Measurements from ENCODE around the gene TRANK1.
"Not testable (repeated sequence)": the region's sequence is repeated elsewhere in the genome, so short reads cannot be mapped to it uniquely, and the experiment has no call there.

TRANK1 gene

DNA sequence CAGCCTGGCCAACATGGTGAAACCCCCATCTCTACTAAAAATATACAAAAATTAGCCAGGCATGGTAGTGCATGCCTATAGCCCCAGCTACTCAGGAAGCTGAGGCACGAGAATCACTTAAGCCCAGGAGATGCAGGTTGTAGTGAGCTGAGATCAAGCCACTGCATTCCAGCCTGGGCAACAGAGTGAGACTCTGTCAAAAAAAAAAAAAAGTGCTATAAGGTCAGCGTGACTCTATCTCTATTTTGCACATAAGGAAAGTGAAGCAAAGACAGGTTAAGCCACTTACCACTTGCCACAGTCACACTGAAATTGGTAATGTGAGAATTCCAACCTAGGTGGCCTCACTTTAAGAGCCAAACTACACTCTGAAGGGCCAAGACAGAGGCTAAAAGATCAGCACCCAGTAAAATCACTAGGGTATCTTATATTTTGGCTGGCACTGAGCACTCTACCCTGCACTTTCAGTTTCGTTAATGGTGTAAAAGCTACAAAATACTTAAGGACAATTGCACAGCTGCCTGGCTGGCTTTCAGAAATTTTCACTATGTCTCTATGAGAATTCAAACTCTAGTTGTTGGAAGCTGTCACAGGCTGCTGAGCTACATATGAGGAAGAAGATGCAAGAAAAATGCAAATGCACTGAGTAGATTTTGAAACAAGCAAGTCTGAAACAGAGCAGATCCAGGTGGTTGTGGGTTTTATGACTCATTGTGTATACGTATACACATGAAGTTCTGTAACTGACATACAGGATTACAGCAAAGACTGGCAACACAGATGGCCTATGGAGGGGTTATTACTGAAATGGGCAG lies 32.7 kb downstream of the TRANK1 start:
- DNase-seq = peak; percentile 2

DNA sequence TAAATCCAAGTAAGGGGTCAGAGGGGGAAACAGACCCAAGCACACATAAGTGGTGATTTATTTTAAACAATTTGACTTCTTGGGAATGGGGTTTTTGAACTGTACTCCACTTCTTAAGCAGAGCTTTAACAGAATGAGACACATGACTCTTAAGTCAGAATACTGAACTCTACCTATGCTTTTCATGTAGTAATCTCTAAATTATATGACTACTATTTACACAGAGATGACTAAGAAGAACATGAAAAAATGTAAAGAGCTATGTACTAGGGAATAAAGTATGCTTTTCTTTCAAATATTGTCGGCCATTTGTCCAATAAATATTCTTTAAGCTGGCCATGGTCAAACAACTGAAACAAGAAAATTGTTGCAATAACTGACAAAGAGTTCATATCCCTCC lies 35.2 kb downstream of the TRANK1 start:
- no peak for DNase-seq

DNA sequence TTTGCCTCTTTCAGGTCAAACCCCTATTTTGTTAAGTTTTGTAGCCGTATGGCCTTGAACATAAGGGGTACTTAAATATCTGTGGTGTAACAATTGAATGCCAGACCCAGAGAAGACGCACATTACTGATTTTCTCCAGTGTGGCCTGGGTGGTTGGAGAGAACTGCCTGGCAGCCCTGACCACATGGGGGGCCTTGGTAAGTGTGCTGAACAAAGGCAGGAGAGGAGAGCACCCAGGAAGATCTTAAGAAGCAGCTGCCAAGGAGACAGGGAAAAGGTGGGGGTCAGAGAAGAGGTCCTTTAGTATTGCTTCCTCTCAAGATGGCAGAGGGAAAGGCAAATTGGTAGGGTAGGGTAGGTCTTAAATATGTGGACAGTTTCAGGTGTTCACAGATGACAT lies 35.7 kb downstream of the TRANK1 start:
- DNase-seq = no peak

- DNase-seq = no peak
These were observed 36.1 kb downstream of the TRANK1 start for GRCh38 chr3:36908647-36909180.

DNA sequence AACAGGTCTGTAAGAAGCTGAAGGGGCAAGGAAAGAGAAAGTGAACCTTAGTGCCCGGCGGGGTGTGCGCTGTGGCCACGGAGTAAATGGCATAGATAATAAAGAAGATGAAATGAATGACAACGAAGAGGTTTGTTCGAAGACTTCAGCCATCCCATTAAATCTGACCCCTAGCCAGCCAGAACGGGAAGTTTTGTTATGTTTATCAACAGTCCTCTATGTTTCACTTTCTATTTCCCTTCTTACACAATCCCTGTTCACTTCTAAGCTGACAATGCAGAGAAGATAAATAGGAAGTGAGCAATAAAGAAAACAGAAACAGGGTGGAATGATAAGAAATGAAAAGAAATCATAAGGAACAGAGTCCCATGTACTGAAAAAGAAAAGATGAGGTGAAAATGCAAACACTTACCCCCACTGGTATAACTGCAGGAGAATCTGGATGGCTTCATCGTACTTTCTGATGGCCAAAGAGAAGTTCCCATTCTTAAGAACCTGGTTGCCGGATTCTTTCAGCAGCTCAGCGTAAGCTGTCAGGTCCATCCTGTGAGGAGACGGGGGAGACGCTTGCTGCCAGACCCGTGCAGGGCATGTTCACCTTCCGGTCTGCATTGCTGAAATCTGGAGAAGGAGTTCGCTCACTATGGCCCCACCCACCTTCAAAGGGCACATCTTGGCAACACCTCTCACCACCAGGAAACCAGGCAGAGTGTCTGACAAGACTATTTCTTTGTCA lies 36.8 kb downstream of the TRANK1 start:
- no peak for DNase-seq

GRCh38 chr3:36906504-36907149 lies 38.2 kb downstream of the TRANK1 start:
- no peak for DNase-seq

DNA sequence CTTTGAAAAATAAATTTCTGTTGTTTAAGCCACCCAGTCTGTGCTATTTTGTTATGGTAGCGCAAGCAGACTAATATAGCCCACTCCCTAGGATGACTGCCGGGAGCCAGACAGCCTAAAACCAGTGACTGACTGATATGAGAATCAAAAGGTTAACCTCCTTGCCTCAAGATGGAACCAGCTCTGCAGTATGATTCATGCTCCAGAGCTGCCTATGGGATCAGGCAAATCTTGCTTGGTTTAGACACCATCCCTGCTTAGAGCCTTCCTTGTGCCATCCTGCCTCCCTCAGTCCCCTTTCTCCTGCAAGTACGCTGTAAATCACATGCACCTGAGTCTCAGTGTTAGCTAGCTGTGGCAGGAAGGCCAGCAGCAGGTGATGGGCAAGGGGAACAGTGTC lies 39.3 kb downstream of the TRANK1 start:
- no peak for DNase-seq

GRCh38 chr3:36904641-36905040 lies 40.2 kb downstream of the TRANK1 start:
- peak; percentile 42 for DNase-seq

- not testable (repeated sequence) for DNase-seq
These were observed 40.8 kb downstream of the TRANK1 start for GRCh38 chr3:36904065-36904464.

DNA sequence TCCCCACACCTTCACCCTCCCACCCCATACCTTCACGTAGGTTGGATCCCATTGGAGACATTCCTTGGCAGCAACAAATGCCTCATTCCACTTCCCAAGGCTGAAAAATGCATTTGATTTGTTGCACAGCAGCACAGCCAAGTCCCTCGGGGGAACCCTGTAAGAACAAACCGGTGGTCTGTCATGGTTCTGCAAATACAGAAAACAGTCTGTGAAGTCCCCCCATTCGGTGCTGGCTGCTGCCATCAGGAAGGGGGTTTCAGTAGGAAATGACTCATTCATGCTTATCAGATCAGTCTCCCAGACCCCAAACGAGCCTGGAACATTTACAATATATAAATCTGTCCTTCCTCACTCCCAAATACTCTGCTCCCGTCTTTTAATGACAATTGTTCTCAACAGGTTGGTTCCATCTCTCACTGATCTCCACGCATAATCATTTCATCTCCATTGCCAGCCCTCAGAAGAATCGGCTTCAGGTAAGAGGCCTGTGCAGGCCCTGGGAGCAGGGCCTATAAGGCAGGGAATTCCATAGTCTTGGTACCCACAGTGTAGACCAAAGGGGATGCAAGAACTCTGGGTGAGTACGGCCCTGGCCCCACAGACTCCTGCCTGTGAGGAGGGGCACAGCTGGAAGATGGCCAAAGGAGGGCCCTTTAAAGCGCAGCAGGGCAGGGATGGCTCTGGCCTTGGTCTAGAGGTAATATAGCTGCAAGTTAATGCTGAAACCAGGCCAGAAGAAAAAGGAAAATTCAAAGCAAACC lies 41.6 kb downstream of the TRANK1 start:
- no peak for DNase-seq

- DNase-seq = no peak
These were observed 43.3 kb downstream of the TRANK1 start for GRCh38 chr3:36901588-36901987.

DNA sequence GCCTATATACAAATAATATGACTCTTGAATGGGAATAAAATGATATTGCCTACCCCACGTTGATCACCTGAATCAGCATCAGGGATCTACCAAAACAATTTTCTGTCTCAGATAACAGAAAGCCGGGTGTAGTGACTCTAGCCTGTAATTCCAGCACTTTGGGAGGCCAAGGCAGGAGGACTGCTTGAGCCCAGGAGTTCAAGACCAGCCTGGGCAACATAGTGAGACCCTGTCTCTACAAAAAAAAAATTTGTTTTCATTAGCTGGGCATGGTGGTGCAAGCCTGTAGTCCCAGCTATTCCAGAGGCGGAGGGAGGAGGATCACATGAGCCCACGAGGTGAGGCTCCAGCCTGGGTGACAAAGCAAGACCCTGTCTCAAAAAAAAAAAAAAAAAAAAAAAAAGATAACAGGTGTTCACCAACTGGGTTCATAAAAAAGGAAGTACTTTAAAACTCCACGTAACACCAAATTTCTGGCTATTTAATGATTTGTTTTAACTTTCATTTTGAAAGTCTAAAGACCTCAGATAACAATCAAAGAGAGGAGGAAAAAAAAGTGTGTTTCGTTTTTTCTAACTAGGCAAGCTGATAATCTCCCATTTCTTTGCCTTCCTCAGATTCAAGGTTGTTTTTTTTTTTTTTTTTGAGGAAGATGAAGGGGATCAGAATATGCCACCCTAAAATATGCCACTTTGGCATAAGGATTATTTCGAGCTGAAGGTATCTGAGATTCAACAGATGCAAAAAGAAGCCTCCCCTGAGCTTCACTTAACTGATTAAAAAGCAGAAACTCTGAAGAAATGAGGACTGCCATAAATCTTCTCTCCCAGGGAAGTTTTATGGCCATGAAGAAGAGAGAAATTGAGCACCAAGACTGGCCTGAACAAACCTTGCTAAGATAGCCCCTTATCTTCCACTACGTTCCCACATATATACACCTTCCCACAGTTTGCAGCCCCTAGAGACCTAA lies 44.1 kb downstream of the TRANK1 start:
- no peak for DNase-seq

DNA sequence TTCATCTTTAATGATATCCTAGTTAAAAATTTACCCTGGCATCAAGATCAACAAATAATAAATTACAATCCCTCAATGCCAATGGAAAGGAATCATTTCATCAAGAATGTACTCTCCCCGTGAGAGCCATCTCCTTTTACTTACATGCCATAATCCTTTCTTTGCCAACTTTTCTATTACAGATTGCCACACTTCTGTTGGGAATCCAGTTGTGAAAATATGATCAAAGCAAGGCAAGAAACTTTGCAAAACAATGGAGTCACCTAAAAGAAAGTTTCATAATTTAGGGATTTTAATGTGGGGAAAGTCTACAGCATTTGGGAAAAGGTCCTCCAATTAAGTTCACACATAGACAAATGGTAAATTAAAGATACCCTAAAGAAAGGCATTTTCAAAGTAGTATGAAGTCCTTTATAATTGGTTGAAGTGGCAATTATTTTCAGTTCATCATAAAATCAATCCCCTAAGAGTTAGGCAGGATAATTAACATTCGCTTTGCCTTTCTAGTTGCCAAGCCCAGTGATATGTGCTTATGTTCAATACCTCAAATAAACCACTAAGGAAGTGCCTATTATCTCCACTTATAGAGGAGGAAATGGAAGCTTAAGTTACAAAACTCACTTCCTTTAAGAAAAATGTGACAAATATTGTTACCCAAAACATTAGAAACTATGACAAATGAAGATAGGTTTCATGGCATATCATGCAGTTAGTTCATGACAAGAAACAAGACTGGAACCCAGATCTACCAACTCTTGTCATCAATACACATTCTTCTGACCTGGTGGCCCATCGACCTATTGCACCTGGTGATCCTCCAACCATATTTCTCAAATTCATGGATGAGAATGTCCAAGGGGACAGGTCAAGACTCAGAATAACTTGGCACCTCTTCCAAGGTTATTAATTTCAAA lies 49.1 kb downstream of the TRANK1 start:
- no peak for DNase-seq

- DNase-seq = no peak
These were observed 49.9 kb downstream of the TRANK1 start for GRCh38 chr3:36894914-36895313.

DNA sequence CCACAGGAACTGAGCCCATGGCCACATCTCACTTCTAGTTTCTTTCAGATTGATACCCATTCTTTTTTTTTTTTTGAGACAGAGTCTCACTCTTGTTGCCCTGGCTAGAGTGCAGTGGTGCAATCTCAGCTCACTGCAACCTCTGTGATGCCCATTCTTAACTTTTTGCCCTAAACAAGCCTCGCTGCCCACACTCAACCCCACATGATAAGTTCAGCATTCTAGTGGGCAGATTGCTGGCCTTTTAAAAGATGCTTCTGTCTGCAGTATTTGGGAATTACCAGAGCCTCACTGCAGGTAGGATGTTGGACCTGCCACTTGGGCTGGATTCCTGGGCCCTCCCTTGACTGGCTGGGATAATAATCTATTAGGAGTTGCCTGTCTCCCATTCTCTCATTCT lies 51.0 kb downstream of the TRANK1 start:
- no peak for DNase-seq

- DNase-seq = peak; percentile 6
These were observed 51.7 kb downstream of the TRANK1 start for GRCh38 chr3:36893137-36893557.

DNA sequence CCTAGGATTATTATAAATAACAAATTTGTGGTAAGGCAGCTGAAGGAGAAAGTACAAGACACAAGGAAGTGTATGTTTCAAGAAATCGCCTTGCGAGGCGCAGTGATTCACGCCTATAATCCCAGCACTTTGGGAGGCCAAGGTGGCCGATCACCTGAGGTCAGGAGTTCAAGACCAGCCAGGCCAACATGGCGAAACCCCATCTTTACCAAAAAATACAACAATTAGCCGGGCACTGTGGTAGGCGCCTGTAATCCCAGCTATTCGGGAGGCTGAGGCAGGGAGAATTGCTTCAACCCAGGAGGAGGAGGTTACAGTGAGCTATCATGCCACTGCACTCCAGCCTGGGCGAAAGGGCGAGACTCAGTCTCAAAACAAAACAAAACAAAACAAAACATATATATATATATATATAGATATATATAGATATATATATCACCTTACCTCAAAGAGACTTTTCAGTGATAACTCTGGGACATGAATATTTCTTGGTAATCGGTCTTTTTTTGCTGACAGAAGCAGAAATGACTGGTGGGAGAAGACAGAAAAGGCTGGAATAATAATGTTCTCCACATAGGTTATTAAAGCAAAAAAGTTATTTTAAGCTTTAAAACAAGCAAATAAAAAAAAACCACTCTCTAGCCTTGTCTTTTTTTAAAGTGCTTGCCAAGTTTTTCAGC lies 52.3 kb downstream of the TRANK1 start:
- no peak for DNase-seq

DNA sequence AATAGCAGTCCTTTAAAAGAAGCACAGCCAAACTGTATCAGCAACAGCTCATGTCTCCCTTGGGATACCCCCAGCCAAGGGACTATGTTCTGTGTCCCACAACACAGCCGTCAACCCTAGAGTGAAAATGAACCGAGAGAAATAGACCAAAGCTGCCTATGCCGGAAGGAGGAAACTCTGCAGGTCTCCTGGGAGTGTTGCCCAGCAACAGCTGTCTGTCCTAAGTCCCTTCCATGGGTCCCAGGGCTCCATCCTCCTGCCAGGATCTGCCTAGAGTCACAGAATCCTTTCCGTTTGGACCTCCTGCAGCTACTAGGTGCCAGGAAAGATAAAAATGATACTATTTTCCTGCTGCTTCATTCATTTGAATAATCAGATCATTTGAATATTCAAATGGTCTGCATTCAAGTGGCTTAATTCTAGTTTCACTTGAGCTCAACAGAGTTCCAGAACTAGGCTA lies 53.1 kb downstream of the TRANK1 start:
- no peak for DNase-seq

GRCh38 chr3:36891097-36891496 lies 53.8 kb downstream of the TRANK1 start:
- DNase-seq = not testable (repeated sequence)

- DNase-seq = no peak
These were observed 54.6 kb downstream of the TRANK1 start for GRCh38 chr3:36890261-36890660.

Data from NCI-H69 (cell line).